HT1080 (cell line): ENCODE measurements around the gene TRMO. TPM values are rescaled to one million over a fixed set of nuclear protein-coding genes. Genes with fewer than 3 reads are reported as not detected.

ENCODE experiments used
- DNase-seq: peaks from one replicate; pipeline ENCODE4 v3.0.0-alpha.2; 2015; ENCODE audit warnings: low read depth
- total RNA-seq: library from RNA; depleted of rRNA; stranded (reverse); fragments of >200 nt; shearing (Covaris generic); gene quantifications from 2 replicates; pipeline ENCODE4 v1.2.3, GENCODE V29; 2014

TRMO gene
- total RNA-seq, 1 experiment from 2014 or later, result 20.1 TPM

DNA sequence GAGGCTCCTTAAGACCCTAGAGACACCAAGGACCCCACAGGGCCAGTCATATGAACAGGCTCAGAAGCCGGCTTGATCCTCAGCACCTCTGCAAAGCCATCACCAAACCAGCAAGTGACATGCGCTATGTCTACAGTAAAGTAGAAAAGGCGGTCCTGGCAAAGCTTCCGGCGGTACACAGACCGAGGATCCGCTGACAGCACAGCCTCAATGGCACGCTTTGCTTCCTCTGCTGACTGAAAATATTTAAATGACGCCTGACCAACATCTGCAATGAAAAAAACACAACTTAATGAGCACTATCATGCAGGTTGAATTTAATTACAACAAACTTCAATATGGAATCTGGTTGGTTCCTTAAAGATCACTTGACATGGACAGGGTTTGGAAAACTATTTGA, 17.6 kb downstream of the TRMO start:
- no peak for DNase-seq

DNA sequence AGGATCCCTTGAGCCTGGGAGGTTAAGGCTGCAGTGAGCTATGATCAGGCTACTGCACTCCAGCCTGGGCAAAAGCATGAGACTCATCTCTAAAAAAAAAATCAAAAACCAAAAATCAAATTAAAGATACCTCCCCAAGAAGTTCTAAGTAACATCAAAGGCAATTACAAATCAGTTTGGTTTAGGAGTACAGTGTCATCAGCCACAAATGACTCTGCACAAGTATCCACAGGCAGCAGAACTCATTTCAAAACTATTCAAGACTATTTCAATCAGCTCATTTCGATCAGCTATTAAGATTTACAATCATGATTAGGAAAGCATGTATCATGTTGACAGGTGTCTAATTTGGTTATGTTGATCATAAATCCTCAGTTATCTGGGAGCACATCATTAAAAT, 19.1 kb downstream of the TRMO start:
- DNase-seq, result no peak

- DNase-seq, result peak; percentile 48
Measured at GRCh38 chr9:97900738-97901565, 21.3 kb downstream of the TRMO start.

DNA sequence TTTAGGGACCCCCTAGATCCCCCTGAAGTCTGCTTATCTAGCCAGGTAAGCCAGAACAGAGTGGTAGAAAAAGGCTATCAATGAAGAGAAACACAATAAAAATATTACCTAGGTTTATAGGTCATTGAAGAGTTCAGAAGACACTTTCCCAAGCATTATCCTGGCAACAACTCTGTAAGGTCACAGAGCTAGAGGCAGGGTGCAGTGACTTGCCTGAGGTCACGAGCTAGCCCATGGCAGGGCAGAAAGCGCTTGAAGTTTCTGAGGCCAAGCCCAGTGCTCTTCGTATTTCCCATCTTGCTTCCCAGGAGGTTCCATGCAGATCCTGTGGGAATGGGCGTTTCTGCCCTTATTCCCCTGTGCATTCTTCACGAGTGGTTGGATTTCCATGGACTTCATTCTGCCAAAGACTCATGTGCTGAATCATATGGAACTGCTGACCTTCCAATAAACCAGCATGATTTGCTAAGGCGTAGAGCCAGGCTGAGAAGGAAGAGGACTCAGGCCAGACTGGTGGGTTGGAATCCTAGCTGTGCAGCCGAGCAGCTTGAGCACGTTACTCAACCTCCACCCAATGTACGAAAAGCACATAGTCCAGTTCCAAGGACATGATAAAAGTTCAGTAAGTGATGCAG, 22.1 kb downstream of the TRMO start:
- DNase-seq, result no peak

DNA sequence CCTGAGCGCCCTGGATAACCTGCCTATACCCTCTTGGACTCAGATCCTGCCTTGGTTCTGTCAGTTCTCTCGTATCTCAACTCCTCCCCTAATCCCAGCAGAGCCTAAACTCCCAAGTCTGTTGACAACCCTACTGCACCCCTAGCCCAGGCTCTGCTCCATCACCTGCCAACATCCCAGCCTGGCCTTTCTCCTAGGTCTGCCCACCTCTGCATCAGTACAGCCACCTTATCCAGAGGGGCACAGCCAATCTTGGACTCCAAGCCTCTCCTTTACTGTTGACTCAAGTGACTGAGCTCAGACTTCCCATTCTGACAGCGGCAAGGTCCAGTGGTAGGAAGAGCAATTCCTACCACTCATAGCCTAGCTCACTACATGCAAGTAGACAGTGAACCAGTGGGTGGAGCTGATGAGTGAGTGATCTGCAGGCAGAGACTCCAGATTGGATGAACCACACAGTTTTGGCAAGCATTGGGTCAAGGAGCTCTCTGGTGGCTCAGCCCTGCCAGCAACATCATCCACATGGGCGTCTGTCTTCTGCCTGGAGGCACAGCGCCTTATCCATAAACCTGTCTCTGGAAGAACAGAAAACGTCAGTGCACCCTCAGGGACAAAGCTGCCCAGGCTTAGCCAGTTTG, 26.5 kb downstream of the TRMO start:
- peak; percentile 37 for DNase-seq

DNA sequence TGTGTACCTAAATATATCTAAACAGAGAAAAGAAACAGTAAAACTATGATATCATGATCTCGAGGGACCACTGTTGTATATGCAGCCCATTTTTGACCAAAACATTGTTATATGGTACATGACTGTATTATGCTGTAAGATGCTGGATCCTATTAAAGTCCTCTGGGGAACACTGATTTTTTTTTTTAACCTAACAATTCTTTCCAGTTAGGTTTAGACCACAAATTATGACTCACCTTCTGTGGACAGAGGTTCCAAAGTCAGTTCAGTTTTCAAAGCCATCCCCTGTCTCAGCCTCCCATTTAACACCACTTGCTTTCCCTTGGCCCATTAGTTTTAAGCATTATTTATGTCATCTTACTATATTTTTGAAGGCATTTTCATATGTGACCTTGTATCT, 27.1 kb downstream of the TRMO start:
- peak; percentile 44 for DNase-seq

DNA sequence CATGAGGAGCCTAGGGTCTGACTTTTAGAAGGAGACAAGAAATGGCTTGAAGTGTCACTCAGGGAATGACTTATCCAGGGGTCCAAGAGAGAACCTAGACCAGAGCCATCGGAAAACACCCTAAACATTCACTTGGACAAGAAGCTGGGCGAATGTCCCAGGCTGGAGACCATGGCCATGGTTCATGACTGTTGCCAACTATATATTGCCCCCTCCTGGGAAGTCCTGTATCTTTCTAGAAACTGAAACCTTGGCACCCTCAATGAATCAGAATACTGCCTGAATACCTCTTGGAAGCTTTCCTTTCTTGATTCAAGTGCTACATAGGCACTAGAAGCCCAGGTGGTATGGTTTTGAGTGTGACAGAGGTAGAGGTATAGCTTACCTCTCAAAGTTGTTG, 29.9 kb downstream of the TRMO start:
- no peak for DNase-seq

DNA sequence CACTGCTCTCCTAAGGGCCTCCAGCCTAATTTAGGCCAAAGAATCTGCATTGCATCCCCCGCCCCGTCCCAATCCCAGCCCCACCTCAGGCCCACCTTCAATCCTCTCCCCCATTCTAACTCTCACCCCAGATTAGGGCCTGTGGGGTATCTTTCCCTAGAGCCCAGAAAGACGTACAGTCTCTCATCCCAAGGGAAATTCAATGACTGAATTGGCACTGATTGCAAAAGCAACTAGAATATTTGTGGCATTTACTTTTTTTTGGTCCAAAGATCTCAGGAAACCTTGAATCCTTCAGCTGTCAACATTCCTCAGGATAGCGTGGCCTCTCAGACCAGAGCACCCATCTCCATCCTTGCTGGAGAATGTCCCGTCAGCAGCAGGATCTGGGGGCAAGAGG, 30.6 kb downstream of the TRMO start:
- no peak for DNase-seq

- no peak for DNase-seq
Measured at GRCh38 chr9:97889941-97890887, 32.1 kb downstream of the TRMO start.

DNA sequence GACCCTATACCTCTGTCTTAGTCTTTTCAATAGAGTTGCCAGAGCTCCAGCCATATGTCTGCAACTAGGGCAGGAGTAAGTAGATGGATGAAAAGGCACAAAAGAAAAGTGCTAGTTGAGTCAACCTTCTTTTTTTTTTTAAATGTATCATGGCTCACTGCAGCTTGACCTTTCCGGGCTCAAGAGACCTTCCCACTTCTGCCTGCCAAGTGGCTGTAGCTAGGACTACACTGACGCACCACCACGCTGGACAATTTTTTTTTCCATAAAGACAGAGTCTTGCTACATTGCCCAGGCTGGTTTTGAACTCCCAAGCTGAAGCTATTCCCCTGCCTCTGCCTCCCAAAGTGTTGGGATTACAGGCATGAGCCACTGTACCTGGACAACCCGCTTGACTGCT, 42.0 kb downstream of the TRMO start:
- DNase-seq, result no peak

DNA sequence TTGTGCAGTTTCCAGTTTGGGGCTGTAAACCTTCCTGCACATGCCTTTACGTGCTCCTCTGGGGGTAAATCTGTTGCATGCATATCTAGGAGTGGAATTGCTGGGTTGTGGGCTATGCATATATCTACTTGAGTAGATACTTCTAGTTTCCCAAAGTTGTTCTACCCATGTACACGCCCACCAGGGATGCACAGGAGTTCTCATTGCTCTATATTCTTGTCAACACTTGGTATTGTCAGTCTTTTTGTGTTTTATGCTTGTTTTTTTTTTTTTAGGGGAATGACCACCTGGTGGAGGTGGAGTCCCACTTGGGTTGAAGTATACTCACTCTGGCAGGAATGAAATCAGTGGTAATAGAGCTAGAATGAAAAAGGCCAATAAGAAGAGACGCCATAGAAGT, 46.2 kb downstream of the TRMO start:
- DNase-seq, result no peak

DNA sequence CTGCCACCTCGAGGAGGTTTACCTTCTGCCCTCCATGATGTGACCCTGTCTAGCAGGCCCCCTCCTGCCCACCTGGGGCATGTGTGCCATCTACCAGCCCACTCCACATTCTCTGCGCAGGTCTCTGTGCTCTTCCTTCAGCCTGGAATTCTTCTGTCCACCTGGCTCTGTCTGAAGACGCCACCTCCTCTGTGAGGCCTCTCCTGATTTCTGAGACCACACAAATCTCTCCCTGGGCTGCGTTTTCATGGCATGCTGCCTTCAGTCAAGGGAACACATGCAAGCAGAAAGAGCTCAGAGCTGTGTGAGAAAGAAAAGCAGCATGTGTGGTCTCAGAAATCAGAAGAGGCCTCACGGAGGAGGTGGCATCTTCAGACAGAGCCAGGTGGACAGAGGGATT, 47.2 kb downstream of the TRMO start:
- no peak for DNase-seq

GRCh38 chr9:97874624-97875023, 47.7 kb downstream of the TRMO start:
- no peak for DNase-seq

DNA sequence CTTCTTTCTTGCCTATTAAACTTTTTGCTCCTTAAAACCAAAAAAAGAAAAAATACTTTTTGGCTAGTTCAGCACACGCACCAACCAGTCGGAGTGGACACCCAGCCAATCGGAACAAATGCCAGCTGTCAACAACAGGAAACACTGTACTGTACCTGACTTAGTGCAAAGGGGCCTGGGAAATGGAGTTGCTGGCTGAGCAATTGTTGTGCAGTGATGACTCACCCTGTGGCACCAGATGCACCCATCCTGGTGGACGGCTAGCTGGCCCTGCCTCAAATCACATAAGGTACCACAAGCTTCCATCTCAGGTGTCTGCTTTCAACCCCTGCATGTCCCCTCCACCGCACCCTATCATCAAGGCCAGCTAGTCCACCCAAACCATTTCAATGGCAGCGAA, 48.4 kb downstream of the TRMO start:
- peak; percentile 72 for DNase-seq

DNA sequence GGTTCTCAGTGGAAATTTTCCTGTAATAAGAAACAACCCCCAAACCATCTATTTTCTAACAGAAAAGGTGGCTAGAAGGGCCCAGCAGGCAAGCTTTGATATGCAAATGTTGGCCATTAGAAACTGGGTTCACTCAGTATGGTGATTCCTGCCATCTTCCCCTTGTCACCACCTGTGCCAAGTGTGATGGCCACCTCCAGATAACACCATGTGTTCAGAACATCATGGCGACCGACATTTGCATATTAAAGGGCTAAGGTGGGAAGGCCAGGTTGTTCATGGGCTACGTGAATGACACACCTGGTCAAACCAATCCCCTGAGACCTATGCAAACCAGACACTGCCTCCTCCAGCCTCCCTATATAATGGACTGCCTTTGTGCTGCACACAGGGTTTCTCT, 48.9 kb downstream of the TRMO start:
- DNase-seq, result no peak

- DNase-seq, result no peak
Measured at GRCh38 chr9:97868859-97869258, 53.4 kb downstream of the TRMO start.

GRCh38 chr9:97866848-97867247, 55.5 kb downstream of the TRMO start:
- DNase-seq, result no peak

DNA sequence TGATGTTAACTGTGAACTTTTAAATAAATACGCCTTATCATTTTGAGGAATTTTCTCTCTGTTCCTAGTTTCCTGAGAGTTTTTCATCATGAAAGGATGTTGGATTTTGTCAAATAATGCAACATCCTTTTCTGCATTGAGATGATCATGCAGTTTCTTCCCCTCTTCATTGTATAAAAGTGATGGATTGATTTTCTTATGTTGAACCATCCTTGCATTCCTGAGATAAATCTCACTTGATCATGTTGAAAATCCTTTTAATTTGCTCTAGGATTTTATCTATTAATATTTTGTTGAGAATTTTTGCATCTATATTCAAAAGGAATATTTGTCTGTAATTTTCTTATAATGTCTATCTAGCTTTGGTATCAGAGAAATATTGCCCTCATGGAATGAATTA, 56.0 kb downstream of the TRMO start:
- no peak for DNase-seq

DNA sequence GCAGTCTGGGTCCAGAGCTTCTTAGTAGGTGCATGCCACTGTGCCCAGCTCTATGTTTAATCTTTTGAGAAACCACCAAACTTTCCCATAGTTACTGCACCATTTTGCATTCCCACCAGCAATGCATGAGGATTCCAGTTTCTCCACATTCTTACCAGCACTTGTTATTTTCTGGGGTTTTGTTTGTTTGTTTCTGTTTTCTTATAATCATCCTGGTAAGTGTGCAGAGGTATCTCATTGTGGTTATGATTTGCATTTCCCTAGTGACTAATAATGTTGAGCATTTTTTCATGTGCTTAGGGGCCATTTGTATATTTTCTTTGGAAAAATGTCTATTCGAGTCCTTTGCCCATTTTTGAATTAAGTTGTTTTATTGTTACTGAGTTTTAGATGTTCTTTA, 57.9 kb downstream of the TRMO start:
- no peak for DNase-seq

DNA sequence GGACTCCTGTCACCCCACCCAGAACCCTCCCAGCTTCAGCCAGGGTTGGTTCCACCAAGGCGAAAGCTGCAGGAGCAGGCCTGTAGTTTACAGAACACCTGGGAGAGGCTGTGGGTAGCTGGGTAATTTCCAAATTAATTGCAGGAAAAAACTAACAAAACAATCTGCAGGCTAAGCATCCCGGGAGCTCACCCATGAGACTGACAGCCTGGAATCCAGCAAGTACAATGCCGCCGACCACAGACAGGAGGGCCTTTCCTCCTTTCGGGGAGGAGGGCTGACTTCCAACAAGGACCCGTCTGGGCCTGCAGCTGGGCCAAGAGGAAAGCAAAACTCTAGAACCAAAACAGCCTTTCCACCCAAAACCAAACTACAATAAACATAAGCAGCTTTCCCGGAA, 59.0 kb downstream of the TRMO start:
- no peak for DNase-seq

DNA sequence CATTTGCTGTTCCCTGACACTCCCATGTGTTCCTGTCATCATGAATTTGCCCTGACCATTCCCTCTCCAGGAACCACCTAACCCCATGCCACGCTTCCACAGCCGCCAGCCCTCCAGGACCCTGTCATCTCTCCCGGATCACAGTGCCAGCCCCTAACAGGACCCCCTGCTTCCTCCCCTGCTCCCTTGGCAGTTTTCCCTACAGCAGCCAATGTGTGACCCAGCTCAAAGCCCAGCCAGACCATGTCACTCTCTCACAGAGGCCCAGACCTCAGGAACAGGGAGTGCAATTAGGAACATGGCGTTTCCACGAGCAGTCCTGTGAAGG, 61.2 kb downstream of the TRMO start:
- no peak for DNase-seq
